NOMO-1 (cell line): Measurements from ENCODE around the gene GUCA2B.
A peak's percentile ranks its signal among the peaks of the same experiment; 100 is the strongest.

ENCODE experiments used
- DNase-seq, 2 experiments: peaks; one replicate each; lab custom pipeline; 2025; ENCODE audit not compliant: unreplicated experiment in 2 of 2; lab: John Stamatoyannopoulos, UW

The GUCA2B gene

GRCh38 chr1:42152907-42153600 is at the start of gene GUCA2B:
TSS of gene GUCA2B (plus strand) at chr1:42153410. CDS start at chr1:42153451, 41 bp downstream.
- no peak for DNase-seq

GRCh38 chr1:42105025-42105424 is 48.2 kb upstream of the GUCA2B start:
- no peak for DNase-seq

GRCh38 chr1:42108309-42108708 is 44.9 kb upstream of the GUCA2B start:
- no peak for DNase-seq

GRCh38 chr1:42109600-42109999 is 43.6 kb upstream of the GUCA2B start:
- no peak for DNase-seq

- DNase-seq = no peak
Observed at GRCh38 chr1:42114229-42114628, 39.0 kb upstream of the GUCA2B start.

- DNase-seq = no peak
Observed at GRCh38 chr1:42117214-42117613, 36.0 kb upstream of the GUCA2B start.

GRCh38 chr1:42118125-42118524 is 35.1 kb upstream of the GUCA2B start:
- no peak for DNase-seq

GRCh38 chr1:42122408-42122807 is 30.8 kb upstream of the GUCA2B start:
- no peak for DNase-seq

GRCh38 chr1:42125552-42125951 is 27.7 kb upstream of the GUCA2B start:
- DNase-seq = no peak

GRCh38 chr1:42127767-42128166 is 25.4 kb upstream of the GUCA2B start:
- no peak for DNase-seq

- no peak for DNase-seq
Observed at GRCh38 chr1:42128499-42128898, 24.7 kb upstream of the GUCA2B start.

GRCh38 chr1:42128964-42129363 is 24.2 kb upstream of the GUCA2B start:
- DNase-seq = no peak

GRCh38 chr1:42130061-42130660 is 23.0 kb upstream of the GUCA2B start:
- no peak for DNase-seq

GRCh38 chr1:42133390-42133789 is 19.8 kb upstream of the GUCA2B start:
- no peak for DNase-seq

GRCh38 chr1:42133809-42134526 is 19.2 kb upstream of the GUCA2B start:
- no peak for DNase-seq

GRCh38 chr1:42135426-42135825 is 17.8 kb upstream of the GUCA2B start:
- peak; percentile 30 to 50 for DNase-seq

GRCh38 chr1:42136466-42136865 is 16.7 kb upstream of the GUCA2B start:
- DNase-seq = peak; percentile 11 to 48

- DNase-seq = no peak
Observed at GRCh38 chr1:42137766-42138165, 15.4 kb upstream of the GUCA2B start.

GRCh38 chr1:42138586-42138985 is 14.6 kb upstream of the GUCA2B start:
- no peak for DNase-seq

GRCh38 chr1:42139444-42139843 is 13.8 kb upstream of the GUCA2B start:
- no peak for DNase-seq

GRCh38 chr1:42140191-42140590 is 13.0 kb upstream of the GUCA2B start:
- no peak for DNase-seq

- DNase-seq = no peak
Observed at GRCh38 chr1:42141978-42142377, 11.2 kb upstream of the GUCA2B start.
